Superior temporal gyrus (tissue), 1 donor: ENCODE measurements around the gene RBP3.

Source experiments
- DNase-seq: peaks from one replicate; pipeline ENCODE4 v3.0.0-alpha.2; 2016; ENCODE audit errors: extremely low spot score

Gene RBP3

DNA sequence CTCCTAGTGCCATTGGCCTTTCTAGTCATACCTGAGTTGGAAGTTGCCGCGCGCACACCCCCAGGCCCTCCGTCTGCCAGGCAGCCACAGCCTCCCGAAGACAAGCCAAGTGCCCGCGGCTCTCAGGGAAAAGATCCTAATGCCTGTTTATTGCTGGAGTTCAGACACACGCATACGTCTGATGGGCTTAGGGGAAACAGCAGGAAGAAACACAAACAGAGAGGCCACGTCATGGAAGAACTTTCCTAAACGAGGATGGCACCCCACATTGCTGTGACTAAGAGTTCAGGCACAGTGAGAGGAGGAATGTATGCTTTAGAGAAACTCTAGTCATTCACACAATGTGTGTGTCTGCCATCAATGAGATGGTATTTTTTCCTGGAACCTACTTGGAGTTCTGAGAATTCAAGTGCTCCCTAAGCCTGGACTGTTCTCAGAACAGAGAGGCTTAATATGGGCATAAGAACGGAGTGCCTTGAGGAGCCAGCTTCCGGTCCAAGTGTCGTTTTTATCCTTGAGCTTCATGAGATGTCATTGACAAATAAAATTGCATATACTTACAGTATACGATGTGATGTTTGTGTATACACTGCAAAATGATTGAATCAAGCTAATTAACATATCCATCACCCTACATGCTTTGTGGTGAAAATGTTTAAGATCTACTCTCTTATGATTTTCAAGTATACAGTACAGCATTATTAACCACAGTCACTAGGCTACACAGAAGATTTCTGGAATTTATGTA lies 11.6 kb upstream of the RBP3 start:
- DNase-seq = no peak

DNA sequence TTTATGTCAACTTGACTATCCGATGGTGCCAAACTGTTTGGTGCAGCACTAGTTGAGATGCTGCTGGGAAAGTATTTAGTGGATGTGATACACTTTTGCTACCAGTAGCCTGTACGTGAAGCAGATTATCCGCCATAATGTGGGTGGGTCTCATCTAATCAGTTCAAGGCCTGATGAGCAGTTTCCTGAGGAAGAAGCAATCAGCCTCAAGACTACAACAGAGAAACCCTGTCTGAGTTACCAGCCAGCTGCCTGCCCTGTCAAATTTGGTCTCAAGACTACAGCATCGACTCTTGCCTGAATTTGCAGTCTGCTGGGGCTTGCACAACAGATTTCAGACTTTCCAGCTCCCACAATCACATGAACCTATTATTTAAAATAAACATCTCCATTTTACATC lies 10.9 kb upstream of the RBP3 start:
- DNase-seq = no peak

DNA sequence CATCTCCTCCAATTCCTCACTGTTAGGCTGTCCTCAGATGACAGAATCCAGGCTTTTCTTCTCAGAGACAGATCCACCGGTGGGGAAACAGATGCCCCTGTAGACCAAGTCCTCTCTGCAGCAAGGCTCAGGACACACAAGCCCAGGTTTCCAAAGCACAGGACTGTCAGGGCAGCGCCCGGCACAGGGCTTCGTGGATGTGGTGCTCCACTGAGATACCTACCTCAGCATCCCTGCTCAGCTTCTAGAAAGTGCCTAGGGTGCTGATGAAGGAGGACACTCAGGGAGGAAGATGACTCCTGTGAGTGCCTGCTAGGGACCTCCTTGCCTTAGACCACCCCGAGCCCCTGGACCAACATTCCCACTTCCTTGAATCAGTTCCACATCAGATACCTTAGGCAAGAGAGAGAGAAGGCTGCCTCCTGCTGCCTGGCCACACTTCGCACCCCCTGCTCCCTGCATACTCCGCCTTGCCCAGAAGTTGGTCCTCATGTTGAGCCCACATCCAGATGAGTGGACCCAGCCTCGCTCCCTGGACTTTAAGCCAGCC lies 8.9 kb upstream of the RBP3 start:
- no peak for DNase-seq

DNA sequence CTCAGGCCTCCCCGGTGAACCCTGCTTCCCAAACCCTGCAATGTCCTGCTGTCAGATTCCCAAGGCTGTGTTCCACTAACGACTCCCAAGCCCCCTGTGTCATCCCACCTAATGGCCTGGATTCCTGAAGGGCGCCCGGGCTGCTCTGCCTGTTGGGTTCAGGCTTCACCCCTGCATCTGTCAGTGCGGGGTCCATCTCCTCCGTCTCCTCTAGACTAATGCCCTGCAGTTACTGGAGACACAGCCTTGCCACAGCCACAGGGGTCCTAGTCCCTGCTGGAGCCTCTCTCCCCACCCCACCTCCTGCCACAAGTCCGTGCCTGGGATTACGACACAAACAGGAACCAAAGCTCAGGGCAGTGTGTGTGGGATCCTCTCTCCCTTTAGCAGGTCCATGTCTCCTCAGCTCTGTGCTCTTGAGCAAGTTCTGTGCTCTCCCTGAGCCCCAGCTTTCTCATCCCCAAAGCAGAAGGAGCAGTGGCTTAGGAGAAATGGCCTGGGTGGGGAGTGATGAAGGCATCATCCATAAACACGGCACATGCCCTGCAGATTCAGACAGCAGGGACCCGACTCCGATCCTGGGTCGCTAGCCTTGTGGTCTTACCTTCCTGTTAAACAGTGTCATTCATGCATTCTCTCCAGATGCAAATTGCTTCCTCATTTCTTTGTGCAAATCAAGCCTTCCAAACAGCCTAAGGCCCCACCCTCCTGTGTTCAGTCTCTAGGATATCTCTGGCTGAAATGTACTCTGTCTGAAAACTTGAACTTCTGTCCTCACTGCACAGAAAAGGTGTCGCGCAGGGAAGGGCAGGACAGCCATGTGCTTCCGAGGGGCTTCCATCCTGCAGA lies 8.2 kb upstream of the RBP3 start:
- DNase-seq = no peak

DNA sequence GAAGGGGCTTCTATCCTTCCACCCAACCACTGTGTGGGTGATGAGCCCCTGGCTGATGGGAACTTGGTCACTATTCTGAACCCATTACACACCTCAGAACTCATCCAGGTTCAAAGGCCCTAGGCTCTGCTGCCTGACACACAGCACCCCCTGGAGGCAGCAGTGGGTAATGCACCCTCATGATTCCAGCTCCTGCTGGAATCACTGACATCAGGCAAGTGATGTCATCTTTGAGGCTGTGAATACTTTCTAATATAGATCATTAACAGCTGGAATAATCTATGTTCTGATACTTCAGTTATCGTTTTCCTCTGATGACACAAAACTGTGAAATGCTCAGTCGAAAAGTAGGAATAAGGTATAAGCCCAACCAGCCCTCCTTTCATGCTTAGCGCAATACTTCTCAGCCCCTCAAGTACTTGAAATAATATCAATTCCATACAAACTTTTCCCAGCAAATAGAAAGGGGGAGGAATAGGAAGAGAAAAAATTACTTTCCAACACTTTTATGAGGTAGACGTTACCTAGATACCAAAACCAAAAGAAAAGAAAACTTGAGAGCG lies 7.5 kb upstream of the RBP3 start:
- peak; percentile 62 for DNase-seq

DNA sequence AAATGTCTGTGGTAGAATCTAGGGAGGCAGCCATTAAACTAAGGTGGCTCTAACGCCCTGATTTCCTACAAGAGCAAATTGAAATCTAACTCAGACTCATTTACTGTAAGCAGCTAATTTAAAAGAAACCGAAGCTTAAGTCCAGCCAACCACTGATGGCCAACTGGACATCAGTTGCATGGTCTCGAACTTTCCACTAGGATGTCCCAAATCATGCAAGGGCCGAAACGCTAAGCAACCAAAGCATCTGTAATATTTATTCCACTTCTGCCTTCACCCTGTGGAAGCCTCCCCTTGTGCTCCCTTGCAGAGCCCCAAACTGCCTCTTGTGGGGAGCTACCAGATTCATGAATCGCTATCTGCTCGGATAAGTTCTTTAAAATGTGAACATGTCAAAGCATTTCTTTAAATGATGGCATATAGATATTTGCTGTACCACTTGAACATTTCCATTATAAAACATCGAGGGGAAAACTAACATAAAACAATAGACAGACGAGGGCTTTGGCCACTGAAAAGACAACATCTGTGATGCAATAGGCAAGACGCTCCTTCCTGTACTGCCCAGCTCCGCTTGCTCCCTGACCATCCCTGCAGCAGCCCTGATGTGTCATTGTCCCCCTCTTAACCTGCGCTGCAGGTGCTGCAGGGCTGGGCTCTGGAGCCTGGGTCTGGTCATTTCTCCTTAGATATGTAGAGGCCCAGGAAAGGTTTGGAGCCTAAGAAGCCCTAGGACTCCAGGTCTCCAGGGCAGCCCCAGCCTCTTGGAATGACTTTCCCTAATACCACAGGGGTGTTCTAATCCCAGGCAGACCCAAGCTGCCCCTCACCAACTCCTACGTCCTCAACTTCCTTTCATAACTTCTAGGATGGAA lies 2.9 kb upstream of the RBP3 start:
- no peak for DNase-seq

DNA sequence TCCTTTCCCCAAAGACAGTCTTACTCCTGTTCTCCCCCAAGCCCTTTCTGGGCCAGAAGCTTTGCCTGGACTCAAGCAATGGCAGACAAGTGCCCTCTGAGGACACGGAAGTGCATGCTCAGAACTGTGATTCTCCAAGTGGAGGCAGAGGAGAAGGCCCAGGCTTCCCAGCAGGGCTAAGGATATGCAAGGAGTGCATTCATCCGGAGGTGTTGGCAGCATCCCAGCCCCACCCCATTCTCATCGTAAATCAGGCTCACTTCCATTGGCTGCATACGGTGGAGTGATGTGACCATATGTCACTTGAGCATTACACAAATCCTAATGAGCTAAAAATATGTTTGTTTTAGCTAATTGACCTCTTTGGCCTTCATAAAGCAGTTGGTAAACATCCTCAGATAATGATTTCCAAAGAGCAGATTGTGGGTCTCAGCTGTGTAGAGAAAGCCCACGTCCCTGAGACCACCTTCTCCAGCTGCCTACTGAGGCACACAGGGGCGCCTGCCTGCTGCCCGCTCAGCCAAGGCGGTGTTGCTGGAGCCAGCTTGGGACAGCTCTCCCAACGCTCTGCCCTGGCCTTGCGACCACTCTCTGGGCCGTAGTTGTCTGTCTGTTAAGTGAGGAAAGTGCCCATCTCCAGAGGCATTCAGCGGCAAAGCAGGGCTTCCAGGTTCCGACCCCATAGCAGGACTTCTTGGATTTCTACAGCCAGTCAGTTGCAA lies 1.4 kb upstream of the RBP3 start:
- DNase-seq = no peak

DNA sequence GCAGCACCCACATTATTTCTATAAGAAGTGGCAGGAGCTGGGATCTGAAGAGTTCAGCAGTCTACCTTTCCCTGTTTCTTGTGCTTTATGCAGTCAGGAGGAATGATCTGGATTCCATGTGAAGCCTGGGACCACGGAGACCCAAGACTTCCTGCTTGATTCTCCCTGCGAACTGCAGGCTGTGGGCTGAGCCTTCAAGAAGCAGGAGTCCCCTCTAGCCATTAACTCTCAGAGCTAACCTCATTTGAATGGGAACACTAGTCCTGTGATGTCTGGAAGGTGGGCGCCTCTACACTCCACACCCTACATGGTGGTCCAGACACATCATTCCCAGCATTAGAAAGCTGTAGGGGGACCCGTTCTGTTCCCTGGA lies 874 bp upstream of the RBP3 start:
- no peak for DNase-seq

DNA sequence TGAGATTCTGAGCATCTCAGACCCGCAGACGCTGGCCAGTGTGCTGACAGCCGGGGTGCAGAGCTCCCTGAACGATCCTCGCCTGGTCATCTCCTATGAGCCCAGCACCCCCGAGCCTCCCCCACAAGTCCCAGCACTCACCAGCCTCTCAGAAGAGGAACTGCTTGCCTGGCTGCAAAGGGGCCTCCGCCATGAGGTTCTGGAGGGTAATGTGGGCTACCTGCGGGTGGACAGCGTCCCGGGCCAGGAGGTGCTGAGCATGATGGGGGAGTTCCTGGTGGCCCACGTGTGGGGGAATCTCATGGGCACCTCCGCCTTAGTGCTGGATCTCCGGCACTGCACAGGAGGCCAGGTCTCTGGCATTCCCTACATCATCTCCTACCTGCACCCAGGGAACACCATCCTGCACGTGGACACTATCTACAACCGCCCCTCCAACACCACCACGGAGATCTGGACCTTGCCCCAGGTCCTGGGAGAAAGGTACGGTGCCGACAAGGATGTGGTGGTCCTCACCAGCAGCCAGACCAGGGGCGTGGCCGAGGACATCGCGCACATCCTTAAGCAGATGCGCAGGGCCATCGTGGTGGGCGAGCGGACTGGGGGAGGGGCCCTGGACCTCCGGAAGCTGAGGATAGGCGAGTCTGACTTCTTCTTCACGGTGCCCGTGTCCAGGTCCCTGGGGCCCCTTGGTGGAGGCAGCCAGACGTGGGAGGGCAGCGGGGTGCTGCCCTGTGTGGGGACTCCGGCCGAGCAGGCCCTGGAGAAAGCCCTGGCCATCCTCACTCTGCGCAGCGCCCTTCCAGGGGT lies 703 bp downstream of the RBP3 start:
- DNase-seq = no peak

DNA sequence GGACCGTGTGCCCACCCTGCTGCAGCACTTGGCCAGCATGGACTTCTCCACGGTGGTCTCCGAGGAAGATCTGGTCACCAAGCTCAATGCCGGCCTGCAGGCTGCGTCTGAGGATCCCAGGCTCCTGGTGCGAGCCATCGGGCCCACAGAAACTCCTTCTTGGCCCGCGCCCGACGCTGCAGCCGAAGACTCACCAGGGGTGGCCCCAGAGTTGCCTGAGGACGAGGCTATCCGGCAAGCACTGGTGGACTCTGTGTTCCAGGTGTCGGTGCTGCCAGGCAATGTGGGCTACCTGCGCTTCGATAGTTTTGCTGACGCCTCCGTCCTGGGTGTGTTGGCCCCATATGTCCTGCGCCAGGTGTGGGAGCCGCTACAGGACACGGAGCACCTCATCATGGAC lies 1.4 kb downstream of the RBP3 start:
- DNase-seq = no peak

DNA sequence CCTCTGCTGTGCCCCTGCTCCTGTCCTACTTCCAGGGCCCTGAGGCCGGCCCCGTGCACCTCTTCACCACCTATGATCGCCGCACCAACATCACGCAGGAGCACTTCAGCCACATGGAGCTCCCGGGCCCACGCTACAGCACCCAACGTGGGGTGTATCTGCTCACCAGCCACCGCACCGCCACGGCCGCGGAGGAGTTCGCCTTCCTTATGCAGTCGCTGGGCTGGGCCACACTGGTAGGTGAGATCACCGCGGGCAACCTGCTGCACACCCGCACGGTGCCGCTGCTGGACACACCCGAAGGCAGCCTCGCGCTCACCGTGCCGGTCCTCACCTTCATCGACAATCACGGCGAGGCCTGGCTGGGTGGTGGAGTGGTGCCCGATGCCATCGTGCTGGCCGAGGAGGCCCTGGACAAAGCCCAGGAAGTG lies 1.8 kb downstream of the RBP3 start:
- no peak for DNase-seq

DNA sequence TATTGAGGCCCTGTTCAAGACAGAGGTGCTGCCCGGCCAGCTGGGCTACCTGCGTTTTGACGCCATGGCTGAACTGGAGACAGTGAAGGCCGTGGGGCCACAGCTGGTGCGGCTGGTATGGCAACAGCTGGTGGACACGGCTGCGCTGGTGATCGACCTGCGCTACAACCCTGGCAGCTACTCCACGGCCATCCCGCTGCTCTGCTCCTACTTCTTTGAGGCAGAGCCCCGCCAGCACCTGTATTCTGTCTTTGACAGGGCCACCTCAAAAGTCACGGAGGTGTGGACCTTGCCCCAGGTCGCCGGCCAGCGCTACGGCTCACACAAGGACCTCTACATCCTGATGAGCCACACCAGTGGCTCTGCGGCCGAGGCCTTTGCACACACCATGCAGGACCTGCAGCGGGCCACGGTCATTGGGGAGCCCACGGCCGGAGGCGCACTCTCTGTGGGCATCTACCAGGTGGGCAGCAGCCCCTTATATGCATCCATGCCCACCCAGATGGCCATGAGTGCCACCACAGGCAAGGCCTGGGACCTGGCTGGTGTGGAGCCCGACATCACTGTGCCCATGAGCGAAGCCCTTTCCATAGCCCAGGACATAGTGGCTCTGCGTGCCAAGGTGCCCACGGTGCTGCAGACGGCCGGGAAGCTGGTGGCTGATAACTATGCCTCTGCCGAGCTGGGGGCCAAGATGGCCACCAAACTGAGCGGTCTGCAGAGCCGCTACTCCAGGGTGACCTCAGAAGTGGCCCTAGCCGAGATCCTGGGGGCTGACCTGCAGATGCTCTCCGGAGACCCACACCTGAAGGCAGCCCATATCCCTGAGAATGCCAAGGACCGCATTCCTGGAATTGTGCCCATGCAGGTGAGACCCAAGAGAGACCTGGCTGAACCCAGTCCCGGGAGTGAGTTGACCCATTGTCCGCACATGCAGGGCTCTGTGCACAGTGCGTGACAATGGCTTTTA lies 2.8 kb downstream of the RBP3 start:
- no peak for DNase-seq

DNA sequence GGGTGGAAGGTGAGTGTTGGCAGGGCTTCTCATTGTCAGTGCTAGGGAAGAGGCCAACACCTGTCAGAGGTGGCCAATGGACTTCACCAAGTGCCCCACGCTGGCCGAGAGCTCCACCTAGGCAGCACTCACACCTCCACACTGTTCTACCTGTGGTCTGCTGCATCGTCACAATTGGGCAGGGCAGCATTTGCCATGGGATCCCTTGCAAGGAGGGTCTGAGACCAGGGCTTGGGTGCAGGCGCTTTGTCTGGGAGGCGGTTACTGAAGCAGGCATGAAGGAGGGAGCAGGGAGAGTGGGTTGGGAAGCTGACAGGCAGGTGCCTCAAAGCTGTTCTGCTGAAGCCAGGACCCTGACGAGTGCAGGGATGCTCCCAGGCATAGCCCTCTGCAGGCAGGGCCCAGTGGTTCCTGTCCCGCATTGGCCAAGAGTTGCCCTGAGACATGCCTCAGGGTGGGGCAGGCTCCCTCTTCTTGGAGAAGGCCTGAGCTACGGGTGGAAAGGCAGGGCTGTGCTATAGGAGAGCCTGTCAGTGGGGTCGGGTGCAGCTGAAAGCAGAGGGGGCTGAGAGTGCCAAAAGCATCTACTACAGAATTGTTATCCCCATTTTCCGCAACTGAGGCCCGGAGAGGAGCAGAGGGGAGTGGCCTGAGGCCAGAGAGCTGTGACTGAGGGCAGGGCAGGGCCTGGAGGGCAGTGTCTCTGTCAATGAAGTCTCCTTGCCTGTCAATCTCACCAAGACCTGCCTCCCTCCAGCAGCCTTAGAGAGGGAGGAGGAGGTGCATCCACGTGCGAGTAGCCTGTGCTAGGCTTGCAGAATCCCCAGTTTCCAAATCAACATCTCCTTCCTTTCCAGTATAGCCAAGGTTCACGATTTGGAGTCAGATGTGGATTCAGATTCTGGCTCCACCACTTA lies 4.0 kb downstream of the RBP3 start:
- DNase-seq = no peak

DNA sequence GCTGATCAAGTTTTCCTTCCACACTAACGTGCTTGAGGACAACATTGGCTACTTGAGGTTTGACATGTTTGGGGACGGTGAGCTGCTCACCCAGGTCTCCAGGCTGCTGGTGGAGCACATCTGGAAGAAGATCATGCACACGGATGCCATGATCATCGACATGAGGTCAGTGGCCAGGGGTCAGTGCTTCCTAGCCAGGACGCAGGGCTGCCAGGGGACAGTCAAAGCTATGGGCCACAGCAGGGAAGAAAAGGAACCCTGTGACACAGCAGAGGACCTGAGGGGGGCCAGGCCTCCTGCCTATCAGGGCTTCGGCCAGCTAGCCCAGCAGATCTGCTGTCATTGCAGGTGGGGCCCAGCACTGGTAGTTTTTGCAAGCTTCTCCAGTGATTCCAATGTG lies 5.2 kb downstream of the RBP3 start:
- DNase-seq = no peak

DNA sequence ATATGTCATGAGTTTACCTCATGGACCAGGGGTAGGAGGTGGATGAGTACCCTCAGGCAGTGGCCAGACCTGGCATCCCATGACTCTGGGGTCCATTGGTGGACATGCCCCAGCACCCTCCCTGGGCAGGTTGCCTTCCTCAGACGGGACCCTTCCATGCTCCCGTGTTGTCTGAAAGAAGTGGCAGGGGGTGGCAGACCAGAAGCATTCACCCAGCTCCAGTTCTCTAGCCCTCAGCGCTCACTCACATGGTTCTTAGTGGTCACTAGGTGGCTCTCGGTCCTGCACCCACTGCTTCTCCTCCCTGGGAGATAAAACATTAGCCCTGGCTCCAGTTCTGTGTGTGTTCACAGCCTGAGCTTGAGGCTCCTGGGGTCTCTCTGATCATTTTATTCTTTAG lies 6.0 kb downstream of the RBP3 start:
- no peak for DNase-seq

DNA sequence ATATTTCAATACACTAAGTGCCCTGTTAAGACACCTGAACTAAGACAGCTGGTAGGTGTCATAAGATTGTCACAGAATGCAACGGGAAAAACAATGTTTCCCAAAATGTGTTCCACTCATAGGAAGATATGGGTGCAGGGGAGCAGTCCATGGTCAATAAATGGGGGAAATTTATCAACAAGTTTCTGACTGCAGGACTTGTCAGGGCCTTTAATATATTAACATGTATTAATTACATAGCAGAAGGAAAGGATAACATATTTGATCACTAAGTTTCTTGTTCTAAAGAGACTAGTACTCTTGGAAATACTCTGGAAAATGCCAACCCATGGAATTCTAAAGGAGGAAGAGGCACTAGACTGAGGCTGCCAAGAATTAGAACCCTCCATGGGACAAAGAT lies 6.7 kb downstream of the RBP3 start:
- no peak for DNase-seq

DNA sequence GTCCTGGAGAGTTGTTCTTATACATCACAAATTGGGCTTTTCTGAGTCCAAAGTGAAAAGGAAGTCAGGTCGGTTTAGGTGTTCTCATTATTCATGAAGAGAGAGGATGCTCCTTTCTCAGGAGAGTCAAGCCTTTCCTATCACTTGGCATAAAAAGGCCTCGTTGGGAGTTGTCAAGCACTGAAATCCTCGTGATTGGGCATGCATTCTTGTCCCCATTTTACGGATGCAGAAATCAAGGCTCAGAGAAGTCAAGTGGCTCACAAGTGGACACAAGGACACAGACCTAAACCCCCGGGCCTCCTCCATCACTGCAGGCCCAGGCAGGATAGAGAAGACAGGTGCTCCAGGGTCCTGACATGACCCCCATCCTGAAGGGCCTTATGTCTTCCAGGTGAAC lies 8.5 kb downstream of the RBP3 start:
- DNase-seq = no peak

DNA sequence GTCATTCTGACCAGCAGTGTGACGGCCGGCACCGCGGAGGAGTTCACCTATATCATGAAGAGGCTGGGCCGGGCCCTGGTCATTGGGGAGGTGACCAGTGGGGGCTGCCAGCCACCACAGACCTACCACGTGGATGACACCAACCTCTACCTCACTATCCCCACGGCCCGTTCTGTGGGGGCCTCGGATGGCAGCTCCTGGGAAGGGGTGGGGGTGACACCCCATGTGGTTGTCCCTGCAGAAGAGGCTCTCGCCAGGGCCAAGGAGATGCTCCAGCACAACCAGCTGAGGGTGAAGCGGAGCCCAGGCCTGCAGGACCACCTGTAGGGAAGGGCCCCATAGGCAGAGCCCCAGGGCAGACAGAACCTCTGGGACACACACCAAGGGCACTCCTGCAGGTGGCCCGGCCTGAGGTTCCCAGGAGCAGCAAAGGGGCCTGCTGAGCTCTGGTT lies 9.0 kb downstream of the RBP3 start:
- DNase-seq = no peak
